Pons (tissue), 1 donor: ENCODE measurements around the gene SLC5A10.

Experiments
- DNase-seq: peaks from one replicate; pipeline ENCODE4 v3.0.0-alpha.2; 2016; ENCODE audit warnings: low spot score

The SLC5A10 gene

GRCh38 chr17:18964550-18964949 is 12.6 kb downstream of the SLC5A10 start:
- DNase-seq: no peak

- DNase-seq: no peak
Measured at GRCh38 chr17:18965530-18966236, 13.7 kb downstream of the SLC5A10 start.

- no peak for DNase-seq
Measured at GRCh38 chr17:18966831-18967624, 15.1 kb downstream of the SLC5A10 start.

GRCh38 chr17:18967916-18968315 is 16.0 kb downstream of the SLC5A10 start:
- no peak for DNase-seq

GRCh38 chr17:18968345-18968744 is 16.4 kb downstream of the SLC5A10 start:
- no peak for DNase-seq

GRCh38 chr17:18968945-18969887 is 17.3 kb downstream of the SLC5A10 start:
- DNase-seq: no peak

GRCh38 chr17:18970582-18971480 is 18.9 kb downstream of the SLC5A10 start:
- DNase-seq: no peak

- no peak for DNase-seq
Measured at GRCh38 chr17:18971801-18972200, 19.8 kb downstream of the SLC5A10 start.

- DNase-seq: no peak
Measured at GRCh38 chr17:18974407-18975149, 22.6 kb downstream of the SLC5A10 start.

- no peak for DNase-seq
Measured at GRCh38 chr17:18975597-18975996, 23.6 kb downstream of the SLC5A10 start.

- no peak for DNase-seq
Measured at GRCh38 chr17:18976201-18976600, 24.2 kb downstream of the SLC5A10 start.

- no peak for DNase-seq
Measured at GRCh38 chr17:18977021-18977420, 25.1 kb downstream of the SLC5A10 start.

- no peak for DNase-seq
Measured at GRCh38 chr17:18977646-18978045, 25.7 kb downstream of the SLC5A10 start.

- no peak for DNase-seq
Measured at GRCh38 chr17:18978050-18978449, 26.1 kb downstream of the SLC5A10 start.

GRCh38 chr17:18978655-18979054 is 26.7 kb downstream of the SLC5A10 start:
- no peak for DNase-seq

GRCh38 chr17:18980682-18981334 is 28.8 kb downstream of the SLC5A10 start:
- DNase-seq: no peak

- no peak for DNase-seq
Measured at GRCh38 chr17:18981335-18981641, 29.3 kb downstream of the SLC5A10 start.

- DNase-seq: no peak
Measured at GRCh38 chr17:18981642-18982424, 29.9 kb downstream of the SLC5A10 start.
